PFSK-1 (cell line): Measurements from ENCODE around the gene SSU72.

Source experiments
- FOXP2 ChIP-seq: optimal IDR thresholded peaks from 2 replicates; pipeline ENCODE3; 2011; ENCODE audit warnings: borderline replicate concordance, control low read depth, inconsistent platforms; ENCODE audit not compliant: insufficient read depth; ENCODE audit errors: extremely low read length, extremely low read depth
- POLR2AphosphoS5 ChIP-seq: IDR thresholded peaks from 2 replicates; pipeline ENCODE4 v1.6.1; 2012; ENCODE audit warnings: low read depth, mild to moderate bottlenecking, control low read depth, low read length, moderate library complexity
- REST ChIP-seq, 2 experiments: IDR thresholded peaks; 2 replicates each; pipeline versions ENCODE4 v1.6.1 to v1.8.0; 2011 to 2012; ENCODE audit warnings: low read depth in 2 of 2, low read length in 2 of 2, control low read depth in 1 of 2, inconsistent platforms in 1 of 2, mild to moderate bottlenecking in 1 of 2, moderate library complexity in 1 of 2; ENCODE audit not compliant: insufficient read depth in 1 of 2
- SIN3A ChIP-seq: IDR thresholded peaks from 2 replicates; pipeline ENCODE4 v1.6.1; 2012; ENCODE audit warnings: mild to moderate bottlenecking, low read length, moderate library complexity, borderline replicate concordance; ENCODE audit not compliant: insufficient read depth
- TAF1 ChIP-seq: IDR thresholded peaks from 2 replicates; pipeline ENCODE4 v1.6.1; 2012; ENCODE audit warnings: low read length, control low read depth, borderline replicate concordance; ENCODE audit not compliant: insufficient read depth

- TF ChIP-seq REST (IDR thresholded peaks at IDR 0.05; ENCODE audit: insufficient read depth in 1 of 2, low read depth in 2 of 2, low read length in 2 of 2) = no peak; a peak in 1 of 4 replicates
- TF ChIP-seq POLR2AphosphoS5 = peak; percentile 61
- 0 out of 2 replicates have a peak, but pooled peaks have one; percentile 6 for TF ChIP-seq TAF1
- TF ChIP-seq SIN3A = no peak
- peak; percentile 78 for TF ChIP-seq FOXP2
Measured at GRCh38 chr1:1511533-1512285, 63.0 kb downstream of the SSU72 start, which contains the start of gene ATAD3A.
